Mucosa of descending colon (tissue), 3 donors: ENCODE data around the gene MYOCD. TPM values are rescaled to one million over a fixed set of nuclear protein-coding genes. Genes with fewer than 3 reads are reported as not detected.

Experiments used
- ATAC-seq: fragments of 200-7000 bp; cut with Tn5 transposase; one replicate; pipeline ENCODE4 v1.9.1; 2020; ENCODE audit warnings: mild to moderate bottlenecking, moderate library complexity
- DNase-seq, 3 donors: peaks; one replicate each; pipeline ENCODE4 v3.0.0-alpha.2; 2020
- H3K36me3 ChIP-seq: fragments of 200-600 bp; one replicate; pipeline ENCODE4 v1.8.0; 2021; ENCODE audit warnings: low read depth, mild to moderate bottlenecking
- H3K4me1 ChIP-seq: fragments of 200-600 bp; one replicate; pipeline ENCODE4 v1.8.0; 2021; ENCODE audit warnings: low read depth, mild to moderate bottlenecking
- H3K4me3 ChIP-seq: fragments of 200-600 bp; one replicate; pipeline ENCODE4 v1.8.0; 2021; ENCODE audit warnings: mild to moderate bottlenecking
- H3K9me3 ChIP-seq: fragments of 200-600 bp; one replicate; pipeline ENCODE4 v1.8.0; 2021; ENCODE audit warnings: mild to moderate bottlenecking
- CTCF ChIP-seq: fragments of 200-600 bp; IDR thresholded peaks from one replicate; pipeline ENCODE4 v1.8.0; 2022; ENCODE audit warnings: antibody characterized with exemption, mild to moderate bottlenecking
- intact Hi-C, 2 donors: fragments of 100-400 bp; cut with DNase I in 1 of 2; cut with micrococcal nuclease in 1 of 2; formaldehyde crosslinking; loops; one replicate each; pipeline versions ENCODE4 v1.11.0 to v1.11.1; 2022; cut with DNase I, micrococcal nuclease
- total RNA-seq, 3 donors: library from RNA; stranded (reverse); fragmentation: NEBNext Ultra II Directional in 2 of 3; extraction: Animal tissue kit (Norgen Biotek cat#: 25700) in 2 of 3; gene quantifications; one replicate each; pipeline versions ENCODE4 v1.2.1 to v1.2.4, GENCODE V29; 2021 to 2023
- donor health status: DM: no; HTN: no; CAD: no; lungs with moderate emphysema.
- donor health status: DM: no; HTN: no; CAD: no.
- donor health status: DM: no; HTN: yes; CAD: no.

Gene MYOCD
- total RNA-seq, 3 donors from 2014 or later: 2.8 to 136 (median 9.4) TPM

DNA sequence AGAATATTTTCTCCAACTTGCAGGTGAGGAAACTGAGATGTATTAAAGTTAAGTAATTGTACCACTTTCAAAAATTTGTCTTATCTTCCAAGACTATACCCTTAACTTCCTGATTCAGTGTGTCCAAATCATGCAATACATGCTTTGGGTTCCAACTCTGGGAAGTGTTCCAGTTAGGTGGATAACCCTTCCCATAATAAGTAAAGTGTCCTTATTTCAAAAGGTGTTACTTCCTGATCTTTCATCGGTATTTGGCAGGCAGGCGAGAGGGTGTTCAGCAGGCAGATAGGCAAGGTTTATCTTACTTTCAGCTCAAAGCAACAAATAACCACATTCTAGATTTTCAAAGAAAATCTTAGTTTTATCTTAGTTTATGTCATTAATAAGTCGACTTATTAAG is 77.4 kb downstream of the MYOCD start:
- H3K4me3 ChIP-seq: no peak overlapping the region
- peak in 1 of 3 donors; percentile 33 for DNase-seq
- no peak for TF ChIP-seq CTCF
- no peaks in the 10 kb centered on the region for H3K4me1 ChIP-seq
- no peaks in the 10 kb centered on the region for H3K9me3 ChIP-seq
- peak; percentile 47 for ATAC-seq
- intact Hi-C loops: no loop called here
- H3K36me3 ChIP-seq: no peaks in the 10 kb centered on the region

DNA sequence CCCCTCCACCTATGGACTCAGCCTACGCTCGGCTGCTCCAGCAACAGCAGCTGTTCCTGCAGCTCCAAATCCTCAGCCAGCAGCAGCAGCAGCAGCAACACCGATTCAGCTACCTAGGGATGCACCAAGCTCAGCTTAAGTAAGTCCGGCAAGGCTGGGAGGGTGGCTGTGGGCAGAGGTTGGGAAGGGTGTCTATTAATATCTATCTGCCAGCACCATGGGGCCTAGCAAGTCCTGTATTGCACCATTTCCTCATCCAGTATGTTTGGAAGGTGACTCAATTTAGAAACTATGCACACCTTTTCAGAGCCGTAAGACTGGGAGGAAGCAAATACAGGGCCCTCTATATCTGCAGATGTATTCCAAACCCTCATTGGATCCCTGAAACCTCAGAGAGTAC is 78.6 kb downstream of the MYOCD start:
- H3K9me3 ChIP-seq: no peaks in the 10 kb centered on the region
- H3K36me3 ChIP-seq: no peaks in the 10 kb centered on the region
- TF ChIP-seq CTCF: no peak
- no peaks in the 10 kb centered on the region for H3K4me1 ChIP-seq
- ATAC-seq: peak; percentile 33
- no peak for DNase-seq
- H3K4me3 ChIP-seq: no peak overlapping the region
- intact Hi-C loops: no loop called here

GRCh38 chr17:12744786-12745185 is 79.1 kb downstream of the MYOCD start:
- Histone ChIP-seq H3K4me3 (no peak overlapping the region), H3K36me3 (no peaks in the 10 kb centered on the region), H3K9me3 (no peaks in the 10 kb centered on the region), H3K4me1 (no peaks in the 10 kb centered on the region)
- no peak for TF ChIP-seq CTCF
- DNase-seq (no peak), ATAC-seq (no peak)
- intact Hi-C loops: no loop called here

- DNase-seq (peak in 1 of 3 donors; percentile 25), ATAC-seq (peak; percentile 80)
- intact Hi-C loops: no loop called here
- H3K9me3 ChIP-seq: no peaks in the 10 kb centered on the region
- TF ChIP-seq CTCF: no peak
- no peaks in the 10 kb centered on the region for H3K36me3 ChIP-seq
- H3K4me3 ChIP-seq: no peak overlapping the region
- no peaks in the 10 kb centered on the region for H3K4me1 ChIP-seq
These were observed 79.8 kb downstream of the MYOCD start for GRCh38 chr17:12745486-12745885.

- no peak for TF ChIP-seq CTCF
- intact Hi-C loops: no loop called here
- no peak for ATAC-seq
- H3K9me3 ChIP-seq: no peaks in the 10 kb centered on the region
- no peaks in the 10 kb centered on the region for H3K36me3 ChIP-seq
- H3K4me1 ChIP-seq: no peaks in the 10 kb centered on the region
- no peak overlapping the region for H3K4me3 ChIP-seq
- no peak for DNase-seq
These were observed 91.1 kb downstream of the MYOCD start for GRCh38 chr17:12756786-12757185.

GRCh38 chr17:12759090-12759489 is 93.4 kb downstream of the MYOCD start:
- no peak for DNase-seq
- no peaks in the 10 kb centered on the region for H3K9me3 ChIP-seq
- no peaks in the 10 kb centered on the region for H3K36me3 ChIP-seq
- H3K4me1 ChIP-seq: no peaks in the 10 kb centered on the region
- no peak for TF ChIP-seq CTCF
- ATAC-seq: no peak
- intact Hi-C loops: no loop called here
- H3K4me3 ChIP-seq: no peak overlapping the region
